ENCODE data around the gene PRKG2. TPM values are rescaled to one million over a fixed set of nuclear protein-coding genes. Genes with fewer than 3 reads are reported as not detected.

Gene PRKG2
- total RNA-seq, 2 experiments from 2014 or later: 1.0 to 1.1 TPM

DNA sequence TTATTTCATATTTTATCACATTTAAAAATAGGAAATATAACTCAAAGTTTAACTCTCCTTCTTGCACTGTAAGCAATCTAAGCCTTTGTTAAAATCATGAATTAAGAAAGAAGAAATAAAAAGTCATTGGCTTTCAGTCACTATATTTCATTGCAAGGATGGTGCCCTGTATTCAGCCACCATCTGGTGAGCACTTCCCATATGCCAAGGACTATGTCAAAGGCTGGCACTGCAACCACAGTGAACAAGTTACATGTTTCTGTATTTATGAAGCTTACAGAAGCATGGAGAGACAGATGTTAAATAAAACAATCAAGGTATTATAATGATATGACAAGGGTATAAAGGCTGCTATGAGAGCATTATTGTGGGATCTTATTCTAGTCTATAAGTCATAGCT lies 68.6 kb downstream of the PRKG2 start:
- no peaks in the 10 kb centered on the region for H3K9me2 ChIP-seq (ENCODE audit: insufficient read depth, low read length)
- H2AFZ ChIP-seq (ENCODE audit: low read length): no peak overlapping the region
- no peaks in the 10 kb centered on the region for H4K20me1 ChIP-seq (ENCODE audit: insufficient read depth, low read length)
- no peaks in the 10 kb centered on the region for H3K4me1 ChIP-seq (ENCODE audit: insufficient read depth, low read length, poor library complexity, severe bottlenecking)
- no peaks in the 10 kb centered on the region for H3K9me3 ChIP-seq (ENCODE audit: low read length)
- H3K27ac ChIP-seq (ENCODE audit: low read depth, low read length, poor library complexity, severe bottlenecking): no peak overlapping the region
- H3K4me3 ChIP-seq (ENCODE audit: low read depth, low read length, poor library complexity, severe bottlenecking): no peak overlapping the region
- no TSS peak for BruUV-seq (replicated peaks)
- TF ChIP-seq, protein P1, sequence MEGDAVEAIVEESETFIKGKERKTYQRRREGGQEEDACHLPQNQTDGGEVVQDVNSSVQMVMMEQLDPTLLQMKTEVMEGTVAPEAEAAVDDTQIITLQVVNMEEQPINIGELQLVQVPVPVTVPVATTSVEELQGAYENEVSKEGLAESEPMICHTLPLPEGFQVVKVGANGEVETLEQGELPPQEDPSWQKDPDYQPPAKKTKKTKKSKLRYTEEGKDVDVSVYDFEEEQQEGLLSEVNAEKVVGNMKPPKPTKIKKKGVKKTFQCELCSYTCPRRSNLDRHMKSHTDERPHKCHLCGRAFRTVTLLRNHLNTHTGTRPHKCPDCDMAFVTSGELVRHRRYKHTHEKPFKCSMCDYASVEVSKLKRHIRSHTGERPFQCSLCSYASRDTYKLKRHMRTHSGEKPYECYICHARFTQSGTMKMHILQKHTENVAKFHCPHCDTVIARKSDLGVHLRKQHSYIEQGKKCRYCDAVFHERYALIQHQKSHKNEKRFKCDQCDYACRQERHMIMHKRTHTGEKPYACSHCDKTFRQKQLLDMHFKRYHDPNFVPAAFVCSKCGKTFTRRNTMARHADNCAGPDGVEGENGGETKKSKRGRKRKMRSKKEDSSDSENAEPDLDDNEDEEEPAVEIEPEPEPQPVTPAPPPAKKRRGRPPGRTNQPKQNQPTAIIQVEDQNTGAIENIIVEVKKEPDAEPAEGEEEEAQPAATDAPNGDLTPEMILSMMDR (conservative IDR thresholded peaks at IDR 0.05; ENCODE audit: low read length): no peak
- ChIA-PET POLR2A (interaction anchor here (0.6 to 2.0 kb wide), 4 partner anchors 12 to 784 kb away, joined by 3 to 11 read pairs (median 4); no protein-coding TSS in a partner anchor), CTCF (ENCODE audit: unreplicated experiment) (no interaction called here)
- DNase-seq (ENCODE audit: low spot score): no peak
- no peak overlapping the region for H3K4me2 ChIP-seq (ENCODE audit: low read length)
- no peaks in the 10 kb centered on the region for H3K36me3 ChIP-seq (ENCODE audit: insufficient read depth, low read length)
- no peaks in the 10 kb centered on the region for H3K79me2 ChIP-seq (ENCODE audit: insufficient read depth, low read depth, low read length)
- intact Hi-C loops (cut with micrococcal nuclease; ENCODE audit: unreplicated experiment): no loop called here

DNA sequence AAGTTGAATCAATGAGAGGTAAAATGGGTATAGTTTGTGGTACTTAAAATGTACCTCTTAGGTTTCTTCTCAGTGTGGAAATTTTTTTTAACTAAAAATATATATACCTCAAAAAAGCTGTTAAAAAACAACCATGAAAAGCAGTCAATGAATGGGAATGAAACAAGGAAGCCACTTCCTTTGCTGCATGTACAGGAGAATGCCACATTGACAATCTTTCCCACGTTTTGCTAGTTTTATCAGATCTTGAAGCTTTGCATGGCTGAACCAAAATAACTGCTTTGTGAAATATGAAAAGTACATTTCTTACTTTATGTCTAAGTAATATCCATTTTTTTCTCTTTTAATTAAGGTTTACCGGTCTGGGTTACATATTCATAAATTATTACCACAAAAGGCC lies 71.8 kb downstream of the PRKG2 start:
- no peaks in the 10 kb centered on the region for H3K79me2 ChIP-seq (ENCODE audit: insufficient read depth, low read depth, low read length)
- no peak overlapping the region for H3K4me3 ChIP-seq (ENCODE audit: low read depth, low read length, poor library complexity, severe bottlenecking)
- no peak for DNase-seq (ENCODE audit: low spot score)
- POLR2A ChIA-PET: interaction anchor here (1.4 kb wide), 1 partner anchor 36 kb away, joined by 4 read pairs; no protein-coding TSS in a partner anchor
- H3K27ac ChIP-seq (ENCODE audit: low read depth, low read length, poor library complexity, severe bottlenecking): no peak overlapping the region
- intact Hi-C loops (cut with micrococcal nuclease; ENCODE audit: unreplicated experiment): no loop called here
- no peak overlapping the region for H3K4me2 ChIP-seq (ENCODE audit: low read length)
- H3K9me3 ChIP-seq (ENCODE audit: low read length): no peaks in the 10 kb centered on the region
- no peaks in the 10 kb centered on the region for H4K20me1 ChIP-seq (ENCODE audit: insufficient read depth, low read length)
- 0 out of 2 replicates have a peak overlapping the region, but pooled peaks have one; percentile 26 for H2AFZ ChIP-seq (ENCODE audit: low read length)
- no TSS peak for BruUV-seq (replicated peaks)
- no peaks in the 10 kb centered on the region for H3K9me2 ChIP-seq (ENCODE audit: insufficient read depth, low read length)
- TF ChIP-seq EZH2phosphoT487 (IDR thresholded peaks at IDR 0.05; ENCODE audit: borderline replicate concordance, low read depth, low read length): no peak
- TF ChIP-seq, protein P1 (conservative IDR thresholded peaks at IDR 0.05; ENCODE audit: low read length): no peak
- no peaks in the 10 kb centered on the region for H3K36me3 ChIP-seq (ENCODE audit: insufficient read depth, low read length)
- no peaks in the 10 kb centered on the region for H3K4me1 ChIP-seq (ENCODE audit: insufficient read depth, low read length, poor library complexity, severe bottlenecking)
- CTCF ChIA-PET (ENCODE audit: unreplicated experiment): interaction anchor here (1.5 kb wide), 1 partner anchor 209 kb away, joined by 4 read pairs; no protein-coding TSS in a partner anchor

DNA sequence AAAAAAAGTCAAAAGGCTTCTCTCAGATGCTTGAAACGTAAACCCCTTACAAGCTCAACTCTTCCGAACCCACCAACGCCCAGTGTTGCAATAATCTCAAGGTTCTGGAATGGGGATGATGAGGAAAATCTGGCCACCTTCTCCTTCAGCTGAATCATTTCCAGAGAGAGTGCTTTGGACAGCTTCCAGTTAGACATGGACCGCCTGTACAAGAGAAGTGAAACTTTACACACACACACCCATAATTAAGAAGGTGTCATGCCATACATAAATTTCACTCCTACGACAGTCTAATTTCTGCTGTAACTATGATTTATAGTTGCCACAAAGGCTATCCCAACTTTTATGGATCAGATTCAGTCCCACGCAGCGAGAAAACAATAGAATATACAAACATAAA lies 72.3 kb downstream of the PRKG2 start:
- TF ChIP-seq, protein P1 (conservative IDR thresholded peaks at IDR 0.05; ENCODE audit: low read length): no peak
- TF ChIP-seq EZH2phosphoT487 (IDR thresholded peaks at IDR 0.05; ENCODE audit: borderline replicate concordance, low read depth, low read length): no peak
- Histone ChIP-seq H3K4me3 (ENCODE audit: low read depth, low read length, poor library complexity, severe bottlenecking) (no peak overlapping the region), H3K79me2 (ENCODE audit: insufficient read depth, low read depth, low read length) (no peaks in the 10 kb centered on the region), H3K9me2 (ENCODE audit: insufficient read depth, low read length) (no peaks in the 10 kb centered on the region), H3K4me1 (ENCODE audit: insufficient read depth, low read length, poor library complexity, severe bottlenecking) (no peaks in the 10 kb centered on the region), H4K20me1 (ENCODE audit: insufficient read depth, low read length) (no peaks in the 10 kb centered on the region), H3K4me2 (ENCODE audit: low read length) (no peak overlapping the region), H3K27ac (ENCODE audit: low read depth, low read length, poor library complexity, severe bottlenecking) (no peak overlapping the region), H3K36me3 (ENCODE audit: insufficient read depth, low read length) (no peaks in the 10 kb centered on the region), H2AFZ (ENCODE audit: low read length) (0 out of 2 replicates have a peak overlapping the region, but pooled peaks have one; percentile 26), H3K9me3 (ENCODE audit: low read length) (no peaks in the 10 kb centered on the region)
- DNase-seq (ENCODE audit: low spot score): no peak
- intact Hi-C loops (cut with micrococcal nuclease; ENCODE audit: unreplicated experiment): no loop called here
- POLR2A ChIA-PET: interaction anchor here (1.4 kb wide), 1 partner anchor 37 kb away, joined by 4 read pairs; no protein-coding TSS in a partner anchor
- no TSS peak for BruUV-seq (replicated peaks)
- CTCF ChIA-PET (ENCODE audit: unreplicated experiment): interaction anchor here (0.5 kb wide), 1 partner anchor 82 kb away, joined by 3 read pairs; no protein-coding TSS in a partner anchor

All from OCI-LY7 (cell line).